IMR-90 (cell line): ENCODE data around the gene RAB31. TPM values are rescaled to one million over a fixed set of nuclear protein-coding genes. Genes with fewer than 3 reads are reported as not detected.

ENCODE experiments used
- ATAC-seq: fragments of 200-7000 bp; cut with Tn5 transposase; 2 replicates; pipeline ENCODE4 v1.9.1; 2020; ENCODE audit warnings: low read depth, mild to moderate bottlenecking, moderate library complexity
- BruUV-seq: library from RNA; stranded (reverse); fragments of 400-500 nt; replicated peaks from 2 replicates; lab custom pipeline; 2021; lab: Mats Ljungman, UMichigan
- CTCF ChIA-PET: fragments of 300-600 bp; formaldehyde crosslinking; extraction: SDS; loops from one replicate; lab custom pipeline; 2021; ENCODE audit warnings: antibody characterized with exemption; lab: Yijun Ruan, JAX
- POLR2A ChIA-PET: fragments of 300-600 bp; sonication (Branson Sonifier 250); formaldehyde crosslinking; loops from one replicate; lab custom pipeline; 2022; ENCODE audit warnings: antibody characterized with exemption; ENCODE audit not compliant: unreplicated experiment; lab: Charles Lee
- DNase-seq: peaks from one replicate; pipeline ENCODE4 v3.0.0; 2013
- H2AFZ ChIP-seq: replicated peaks from 2 replicates; pipeline ENCODE3; 2013; ENCODE audit warnings: low read length, mild to moderate bottlenecking; ENCODE audit not compliant: poor library complexity
- H2AK5ac ChIP-seq: 2 replicates; pipeline ENCODE4 v1.6.1; 2013; ENCODE audit warnings: low read depth, low read length, inconsistent platforms
- H2AK9ac ChIP-seq: replicated peaks from 2 replicates; pipeline ENCODE3; 2013; ENCODE audit warnings: mild to moderate bottlenecking, low read depth, low read length, moderate library complexity; ENCODE audit not compliant: poor library complexity
- H2BK120ac ChIP-seq: 2 replicates; pipeline ENCODE4 v1.6.1; 2013; ENCODE audit warnings: low read depth, low read length, inconsistent platforms
- H2BK15ac ChIP-seq: 3 replicates; pipeline ENCODE4 v1.6.1; 2013; ENCODE audit warnings: low read depth, low read length, inconsistent platforms
- H2BK20ac ChIP-seq: 2 replicates; pipeline ENCODE4 v1.6.1; 2013; ENCODE audit warnings: low read depth, mild to moderate bottlenecking, inconsistent platforms, low read length, moderate library complexity
- H2BK5ac ChIP-seq: 2 replicates; pipeline ENCODE4 v1.6.1; 2013; ENCODE audit warnings: mild to moderate bottlenecking, low read depth, low read length, inconsistent platforms; ENCODE audit not compliant: poor library complexity, severe bottlenecking
- H3K14ac ChIP-seq: replicated peaks from 2 replicates; pipeline ENCODE4 v1.6.1; 2013; ENCODE audit warnings: low read depth, low read length, inconsistent platforms
- H3K18ac ChIP-seq: 2 replicates; pipeline ENCODE4 v1.6.1; 2013; ENCODE audit warnings: low read depth, low read length, control low read depth
- H3K23ac ChIP-seq: 2 replicates; pipeline ENCODE4 v1.6.1; 2013; ENCODE audit warnings: low read depth, low read length, inconsistent platforms
- H3K27ac ChIP-seq: 2 replicates; pipeline ENCODE4 v1.5.1; 2013; ENCODE audit warnings: mild to moderate bottlenecking, control low read depth, low read length; ENCODE audit not compliant: insufficient read depth
- H3K27me3 ChIP-seq: 2 replicates; pipeline ENCODE4 v1.6.1; 2013; ENCODE audit warnings: low read length; ENCODE audit not compliant: control insufficient read depth, insufficient read depth
- H3K36me3 ChIP-seq: 2 replicates; pipeline ENCODE4 v1.6.1; 2013; ENCODE audit warnings: low read length, mixed read lengths; ENCODE audit not compliant: control insufficient read depth, insufficient read depth
- H3K4ac ChIP-seq: 2 replicates; pipeline ENCODE4 v1.6.1; 2013; ENCODE audit warnings: low read depth, low read length, inconsistent platforms
- H3K4me1 ChIP-seq: 2 replicates; pipeline ENCODE4 v1.6.1; 2013; ENCODE audit warnings: low read length, mixed read lengths; ENCODE audit not compliant: control insufficient read depth, insufficient read depth
- H3K4me2 ChIP-seq: 2 replicates; pipeline ENCODE4 v1.6.1; 2013; ENCODE audit warnings: low read depth, mild to moderate bottlenecking, control low read depth, low read length, moderate library complexity
- H3K4me3 ChIP-seq: 2 replicates; pipeline ENCODE4 v1.5.1; 2013; ENCODE audit warnings: low read depth, mild to moderate bottlenecking, control low read depth, low read length, moderate library complexity; ENCODE audit not compliant: insufficient read depth
- H3K56ac ChIP-seq: 2 replicates; pipeline ENCODE4 v1.6.1; 2013; ENCODE audit warnings: low read length, inconsistent platforms; ENCODE audit not compliant: insufficient read depth; ENCODE audit errors: extremely low read depth
- H3K79me1 ChIP-seq, 2 experiments: 2 replicates each; pipeline ENCODE4 v1.6.1; 2013; ENCODE audit warnings: low read length in 2 of 2, inconsistent platforms in 1 of 2, low read depth in 1 of 2
- H3K9ac ChIP-seq: 2 replicates; pipeline ENCODE4 v1.6.1; 2013; ENCODE audit warnings: low read depth, low read length, control low read depth
- H3K9me1 ChIP-seq: 2 replicates; pipeline ENCODE4 v1.6.1; 2013; ENCODE audit warnings: low read length, inconsistent platforms; ENCODE audit not compliant: insufficient read depth
- H3K9me3 ChIP-seq: 2 replicates; pipeline ENCODE4 v1.6.1; 2013; ENCODE audit warnings: low read length; ENCODE audit not compliant: control insufficient read depth, insufficient read depth
- H4K20me1 ChIP-seq: 2 replicates; pipeline ENCODE4 v1.6.1; 2013; ENCODE audit warnings: low read length, inconsistent platforms; ENCODE audit not compliant: insufficient read depth
- H4K5ac ChIP-seq: 2 replicates; pipeline ENCODE4 v1.6.1; 2013; ENCODE audit warnings: mild to moderate bottlenecking, low read depth, low read length, control low read depth
- H4K8ac ChIP-seq, 2 experiments: 2 replicates each; pipeline ENCODE4 v1.6.1; 2013; ENCODE audit warnings: low read depth in 2 of 2, low read length in 2 of 2, control low read depth in 1 of 2, inconsistent platforms in 1 of 2
- H4K91ac ChIP-seq: 2 replicates; pipeline ENCODE4 v1.6.1; 2013; ENCODE audit warnings: low read depth, low read length, inconsistent platforms; ENCODE audit not compliant: insufficient read depth
- BHLHE40 ChIP-seq: fragments of 150-350 bp; IDR thresholded peaks from 2 replicates; pipeline ENCODE4 v1.6.1; 2016; ENCODE audit warnings: mild to moderate bottlenecking, low read depth, low read length
- CEBPB ChIP-seq: IDR thresholded peaks from 2 replicates; pipeline ENCODE4 v1.6.1; 2012; ENCODE audit warnings: low read depth, low read length, improper control_type of control experiment
- CHD1 ChIP-seq: IDR thresholded peaks from 2 replicates; pipeline ENCODE4 v1.6.1; 2012; ENCODE audit warnings: low read depth, low read length, improper control_type of control experiment
- CTCF ChIP-seq: conservative IDR thresholded peaks from 2 replicates; pipeline ENCODE4 v1.5.1; 2012; ENCODE audit warnings: mild to moderate bottlenecking, low read depth, low read length, improper control_type of control experiment
- ELK1 ChIP-seq: fragments of 150-350 bp; IDR thresholded peaks from 2 replicates; pipeline ENCODE4 v1.6.1; 2016; ENCODE audit warnings: low read depth, mild to moderate bottlenecking, low read length, moderate library complexity, borderline replicate concordance
- FOS ChIP-seq: fragments of 150-350 bp; IDR thresholded peaks from 2 replicates; pipeline ENCODE4 v1.6.1; 2016; ENCODE audit warnings: low read depth, low read length
- MAFK ChIP-seq: IDR thresholded peaks from 2 replicates; pipeline ENCODE4 v1.6.1; 2012; ENCODE audit warnings: low read depth, low read length, improper control_type of control experiment
- MAZ ChIP-seq: IDR thresholded peaks from 2 replicates; pipeline ENCODE4 v1.6.1; 2012; ENCODE audit warnings: low read depth, mild to moderate bottlenecking, low read length, improper control_type of control experiment, moderate library complexity, borderline replicate concordance
- MXI1 ChIP-seq: IDR thresholded peaks from 2 replicates; pipeline ENCODE4 v1.6.1; 2012; ENCODE audit warnings: low read depth, mild to moderate bottlenecking, low read length, moderate library complexity, borderline replicate concordance
- NFE2L2 ChIP-seq: fragments of 150-350 bp; IDR thresholded peaks from 2 replicates; pipeline ENCODE4 v1.6.1; 2016; ENCODE audit warnings: low read depth, mild to moderate bottlenecking, low read length
- POLR2A ChIP-seq: IDR thresholded peaks from 2 replicates; pipeline ENCODE4 v1.6.1; 2012; ENCODE audit warnings: mild to moderate bottlenecking, low read depth, low read length
- RAD21 ChIP-seq: IDR thresholded peaks from 2 replicates; pipeline ENCODE4 v1.6.1; 2012; ENCODE audit warnings: low read length, improper control_type of control experiment
- RCOR1 ChIP-seq: IDR thresholded peaks from 2 replicates; pipeline ENCODE4 v1.6.1; 2012; ENCODE audit warnings: mild to moderate bottlenecking, low read length, improper control_type of control experiment; ENCODE audit not compliant: insufficient replicate concordance
- RFX5 ChIP-seq: IDR thresholded peaks from 2 replicates; pipeline ENCODE4 v1.8.0; 2012; ENCODE audit warnings: low read depth, mild to moderate bottlenecking, low read length, moderate library complexity
- SMC3 ChIP-seq: fragments of 150-350 bp; IDR thresholded peaks from 2 replicates; pipeline ENCODE4 v1.6.1; 2016; ENCODE audit warnings: low read depth, mild to moderate bottlenecking, antibody characterized with exemption, low read length, moderate library complexity
- USF2 ChIP-seq: fragments of 150-350 bp; IDR thresholded peaks from 2 replicates; pipeline ENCODE4 v1.6.1; 2017; ENCODE audit warnings: mild to moderate bottlenecking, antibody characterized with exemption, low read length, low read depth
- WGBS, 2 experiments: methylation state at CpG; one replicate each; pipeline versions ENCODE4 v1.1.5 to v1.1.7; 2013; ENCODE audit warnings: missing lambda C conversion rate in 2 of 2; ENCODE audit not compliant: insufficient read length in 1 of 2; ENCODE audit errors: extremely low coverage in 2 of 2; 5-methylcytosine and 5-hydroxymethylcytosine counted together
- dilution Hi-C: fragments of 300-500 bp; cut with HindIII; formaldehyde crosslinking; loops from one replicate; pipeline ENCODE4 v1.14.3; 2018; ENCODE audit warnings: low sequenced_read_pairs; ENCODE audit not compliant: unreplicated experiment
- in situ Hi-C: fragments of 300-500 bp; cut with MboI; formaldehyde crosslinking; loops from 3 replicates; pipeline ENCODE4 v1.14.3; 2019; ENCODE audit warnings: low sequenced_read_pairs, inconsistent platforms, mixed read lengths
- intact Hi-C: fragments of 100-400 bp; cut with micrococcal nuclease; formaldehyde crosslinking; loops from 2 replicates; pipeline ENCODE4 v1.10.0; 2022
- polyA plus RNA-seq, 3 experiments: library from polyadenylated mRNA; depleted of rRNA; stranded (reverse); fragments of >200 nt; gene quantifications; 2 replicates each; pipeline ENCODE4 v1.2.3, GENCODE V29; 2012; ENCODE audit warnings: low replicate concordance in 1 of 3
- total RNA-seq: library from RNA; depleted of rRNA; stranded (reverse); fragments of >200 nt; gene quantifications from 2 replicates; pipeline ENCODE4 v1.2.3, GENCODE V29; 2012

The RAB31 gene
- total and polyA plus RNA-seq, 2 of the 4 experiments (the other 2 are of a cell fraction) = 13.8 to 26.9 TPM

GRCh38 chr18:9894454-9895068, 186.5 kb downstream of the RAB31 start:
- Histone ChIP-seq H2AK5ac (no peak overlapping the region), H2BK15ac (no peak overlapping the region), H2BK120ac (no peak overlapping the region), H2BK5ac (no peak overlapping the region), H3K9me3 (no peaks in the 10 kb centered on the region), H3K9me1 (no peaks in the 10 kb centered on the region; the same call in none of the 2 replicates), H3K4me2 (no peak overlapping the region), H3K4me1 (no peaks in the 10 kb centered on the region), H3K56ac (no peak overlapping the region), H3K23ac (no peak overlapping the region), H3K79me1 (no peaks in the 10 kb centered on the region), H4K91ac (no peak overlapping the region), H2BK20ac (no peak overlapping the region), H4K5ac (no peak overlapping the region), H3K36me3 (no peaks in the 10 kb centered on the region), H3K27me3 (no peaks in the 10 kb centered on the region), H3K4me3 (no peak overlapping the region), H4K8ac (no peak overlapping the region), H3K9ac (no peak overlapping the region), H3K14ac (no peak overlapping the region), H4K20me1 (no peaks in the 10 kb centered on the region), H2AFZ (no peak overlapping the region), H3K4ac (no peak overlapping the region), H2AK9ac (no peak overlapping the region), H3K27ac (no peak overlapping the region), H3K18ac (no peak overlapping the region)
- TF ChIP-seq CEBPB (no peak), RAD21 (no peak), MXI1 (no peak), FOS (no peak), MAZ (no peak), RCOR1 (no peak), CHD1 (no peak), ELK1 (no peak), BHLHE40 (no peak), NFE2L2 (no peak), USF2 (no peak), SMC3 (no peak), CTCF (no peak), POLR2A (no peak), MAFK (no peak), RFX5 (no peak)
- dilution Hi-C loops (no loop called here), in situ Hi-C loops (no loop called here), intact Hi-C loops (no loop called here)
- DNase-seq (no peak), ATAC-seq (no peak)
- BruUV-seq = no TSS peak
- ChIA-PET POLR2A (no interaction called here), CTCF (no interaction called here)
- WGBS, 2 experiments = 100% methylated on average over 1 of the region's 6 CpGs; no CpG with 5 or more reads in 1 of the 2 experiments
